CD1c-positive myeloid dendritic cell (primary cell): ENCODE data around the gene NKAIN4.

Experiments
- DNase-seq: peaks from one replicate; pipeline ENCODE4 v3.0.0-alpha.2; 2016; ENCODE audit errors: extremely low spot score

Gene NKAIN4

GRCh38 chr20:63288581-63289251 lies 34.5 kb upstream of the NKAIN4 start:
- DNase-seq, result no peak

- no peak for DNase-seq
Measured at GRCh38 chr20:63287697-63288580, 33.7 kb upstream of the NKAIN4 start.

DNA sequence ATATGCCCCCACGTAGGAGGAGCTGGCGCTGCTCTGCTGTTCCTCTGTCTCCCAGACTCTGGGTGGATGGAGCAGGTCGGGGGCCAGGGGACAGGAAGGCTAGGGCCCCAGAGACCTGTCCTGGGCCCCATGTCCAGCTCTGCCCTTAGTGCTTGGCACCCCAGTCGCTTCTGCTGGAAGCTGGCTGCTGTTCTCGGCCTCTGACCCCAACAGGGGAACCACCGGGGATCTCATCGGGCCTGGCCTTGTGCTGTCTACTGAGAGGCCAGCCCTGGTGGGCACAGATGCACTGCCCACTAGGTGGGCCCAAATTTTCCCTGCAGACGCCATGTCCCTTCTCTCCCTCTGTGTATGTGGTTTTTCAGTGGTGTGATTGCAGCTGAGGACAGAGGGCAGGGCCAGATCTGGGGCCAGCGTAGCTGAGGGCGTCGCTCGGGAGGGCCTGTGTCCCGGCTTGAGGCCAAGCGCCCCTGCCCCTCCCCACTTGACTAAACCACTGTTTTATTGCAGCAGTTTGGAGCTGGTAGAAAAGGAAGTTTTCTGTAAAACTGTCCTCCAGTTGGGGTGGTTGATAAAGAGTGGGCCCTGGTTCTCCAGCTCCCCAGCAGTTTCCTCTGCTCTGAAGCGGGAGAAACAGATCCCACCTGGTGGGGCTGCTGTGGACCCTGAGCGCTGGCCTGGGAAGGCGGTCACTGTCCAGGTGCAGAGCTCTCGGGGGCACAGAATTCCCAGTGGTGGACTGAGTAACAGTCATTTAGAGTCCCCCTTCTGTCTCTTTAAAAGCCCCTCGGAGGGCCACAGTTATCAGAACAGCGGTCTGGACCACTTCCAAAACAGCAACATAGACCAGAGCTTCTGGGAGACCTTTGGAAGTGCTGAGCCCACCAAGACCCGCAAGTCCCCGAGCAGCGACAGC lies 32.8 kb upstream of the NKAIN4 start:
- no peak for DNase-seq

GRCh38 chr20:63285636-63286615 lies 31.7 kb upstream of the NKAIN4 start:
- DNase-seq, result no peak

- no peak for DNase-seq
Measured at GRCh38 chr20:63284981-63285524, 30.8 kb upstream of the NKAIN4 start.

- peak; percentile 8 for DNase-seq
Measured at GRCh38 chr20:63284544-63284949, 30.3 kb upstream of the NKAIN4 start.

DNA sequence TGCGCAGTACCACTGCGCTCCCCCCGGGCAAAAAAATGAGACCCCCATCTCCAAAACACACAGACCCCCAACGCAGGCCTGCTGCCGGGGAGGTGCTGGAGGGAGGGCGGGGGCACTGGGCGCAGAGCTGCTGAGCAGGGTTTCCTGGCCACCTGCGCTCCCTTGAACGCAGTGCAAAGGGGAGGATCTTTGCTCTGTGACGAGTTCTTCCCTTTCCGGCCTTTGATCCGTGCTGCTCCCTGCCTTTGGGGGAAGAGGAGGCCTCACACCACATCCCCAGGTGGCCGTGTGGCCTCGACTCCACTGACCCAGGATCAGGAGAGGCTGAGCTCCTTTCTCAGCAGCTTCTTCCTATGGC lies 29.8 kb upstream of the NKAIN4 start:
- no peak for DNase-seq

DNA sequence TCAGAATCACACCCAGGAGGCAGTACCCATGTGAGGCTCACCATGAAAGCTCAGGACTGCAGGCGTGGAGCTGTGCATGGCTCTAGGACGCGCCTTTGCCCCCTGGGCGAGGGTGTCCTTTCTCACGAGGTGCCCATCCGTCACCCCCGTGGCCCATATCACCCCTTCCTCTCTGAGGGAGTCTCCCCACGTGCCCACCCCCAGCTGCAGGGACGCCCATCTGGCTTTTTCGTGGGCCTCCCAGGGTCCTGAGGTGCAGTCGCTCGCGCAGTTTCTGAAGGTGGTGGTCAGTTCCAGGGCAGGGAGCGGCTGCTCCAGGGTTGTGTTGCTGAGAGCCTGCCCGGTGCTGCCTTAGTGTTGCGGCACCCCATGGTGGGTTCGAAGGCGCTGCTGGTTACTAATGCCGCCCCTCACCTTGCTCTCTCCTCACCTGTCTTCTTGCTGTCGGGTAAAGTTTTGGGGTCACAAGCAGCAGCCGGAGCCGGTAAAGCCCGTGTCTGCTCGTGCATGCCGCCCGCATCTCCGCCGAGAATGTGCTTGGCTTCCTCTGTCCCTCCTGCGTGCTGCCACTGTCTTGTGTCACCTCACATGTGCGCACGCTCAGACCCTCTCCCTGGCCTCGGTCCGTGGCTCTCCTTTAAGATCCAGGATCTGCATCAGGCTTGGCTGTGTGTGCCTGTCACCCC lies 29.3 kb upstream of the NKAIN4 start:
- no peak for DNase-seq

DNA sequence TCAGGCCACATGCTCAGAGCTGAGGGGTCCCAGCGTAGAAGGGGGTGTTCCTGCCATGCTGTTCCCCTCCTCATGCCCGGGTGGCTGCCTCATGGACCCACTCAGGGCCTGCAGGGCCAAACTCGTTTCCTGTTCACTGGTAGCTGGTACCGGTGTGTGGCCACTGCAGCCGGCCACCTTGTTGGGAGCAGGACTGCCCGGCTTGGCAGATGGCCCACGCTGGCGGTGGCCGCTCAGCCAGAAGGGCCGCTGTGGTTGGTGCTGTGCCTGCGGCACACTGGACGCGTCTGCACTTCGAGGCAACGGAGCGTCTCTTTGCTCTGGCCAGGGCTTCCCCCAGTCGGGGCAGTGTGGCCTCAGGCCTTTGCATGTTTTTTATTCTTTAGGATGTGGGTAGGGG lies 28.7 kb upstream of the NKAIN4 start:
- no peak for DNase-seq

DNA sequence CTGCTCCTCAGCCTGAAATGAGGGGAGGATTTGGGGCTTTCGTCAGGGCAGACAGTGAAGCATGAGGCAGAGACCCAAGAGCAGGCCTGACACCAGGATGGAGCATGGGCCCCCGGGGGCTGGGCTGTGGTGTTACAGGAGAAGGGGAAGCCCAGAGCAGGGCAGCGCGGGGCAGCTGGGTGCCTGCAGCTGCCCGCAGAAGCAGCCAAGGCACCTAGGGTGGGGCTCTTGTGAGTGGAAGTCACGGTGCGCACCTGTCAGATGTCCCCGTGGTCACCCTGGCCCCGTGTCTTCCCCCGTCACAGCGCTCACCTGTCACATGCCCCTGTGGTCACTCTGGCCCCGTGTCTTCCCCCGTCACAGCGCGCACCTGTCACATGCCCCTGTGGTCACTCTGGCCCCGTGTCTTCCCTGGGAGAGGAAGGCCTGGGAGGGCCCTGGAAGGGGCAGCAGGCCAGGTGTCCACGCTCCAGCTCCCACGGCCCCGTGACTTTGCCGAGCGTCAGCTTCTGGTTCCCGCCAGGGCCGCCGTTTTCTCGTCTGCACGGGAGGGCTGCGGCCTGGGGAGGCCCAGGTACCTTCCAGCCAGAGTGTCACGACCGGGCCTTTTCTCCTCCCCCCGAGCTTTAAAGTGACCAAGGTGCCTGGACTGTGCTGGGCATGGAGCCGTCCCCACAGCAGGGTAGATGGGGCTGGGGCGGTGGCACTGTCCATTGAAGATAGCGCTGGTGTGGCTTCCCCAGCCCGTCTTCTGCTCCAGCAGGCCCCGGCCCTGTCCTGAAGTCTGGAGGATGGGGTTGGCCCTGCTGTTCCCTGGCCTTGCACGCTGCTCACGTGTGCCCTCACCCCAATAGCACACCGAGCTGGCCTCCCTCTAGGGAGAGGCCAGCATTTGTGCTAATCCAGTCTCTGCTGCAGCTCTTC lies 27.7 kb upstream of the NKAIN4 start:
- no peak for DNase-seq

DNA sequence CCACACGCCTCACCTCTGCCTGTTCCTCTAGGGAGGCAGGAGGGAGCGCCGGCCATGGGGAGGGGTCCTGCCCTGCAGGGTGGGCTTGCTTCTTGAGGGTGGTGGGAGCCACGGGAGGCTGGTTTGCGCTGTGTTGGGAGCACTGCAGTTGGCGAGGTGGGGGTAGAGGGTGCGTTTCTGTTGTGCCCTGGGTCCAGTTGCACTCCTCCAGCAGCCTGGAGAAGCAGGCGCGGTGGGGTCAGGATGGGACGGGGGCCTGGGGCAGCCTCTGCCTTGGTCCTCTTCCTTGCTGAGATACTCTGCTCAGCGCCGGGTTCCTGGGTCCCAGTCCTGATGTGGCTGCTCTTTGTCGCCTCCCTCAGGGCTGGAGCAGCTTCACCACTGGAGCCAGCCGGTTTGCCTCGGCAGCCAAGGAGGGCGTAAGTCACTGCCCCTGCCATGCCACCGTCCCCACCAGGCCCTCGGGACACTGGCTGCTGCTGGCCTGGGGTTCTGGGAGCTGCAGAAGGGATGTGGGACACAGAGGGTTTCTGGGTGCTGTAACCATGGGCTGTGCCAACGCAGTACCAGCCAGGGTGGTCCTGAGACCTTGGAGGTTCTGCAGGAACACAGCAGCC lies 26.8 kb upstream of the NKAIN4 start:
- DNase-seq, result no peak

GRCh38 chr20:63280371-63280770 lies 26.1 kb upstream of the NKAIN4 start:
- DNase-seq, result no peak

GRCh38 chr20:63279931-63280330 lies 25.7 kb upstream of the NKAIN4 start:
- no peak for DNase-seq

- DNase-seq, result no peak
Measured at GRCh38 chr20:63278661-63279060, 24.4 kb upstream of the NKAIN4 start.

DNA sequence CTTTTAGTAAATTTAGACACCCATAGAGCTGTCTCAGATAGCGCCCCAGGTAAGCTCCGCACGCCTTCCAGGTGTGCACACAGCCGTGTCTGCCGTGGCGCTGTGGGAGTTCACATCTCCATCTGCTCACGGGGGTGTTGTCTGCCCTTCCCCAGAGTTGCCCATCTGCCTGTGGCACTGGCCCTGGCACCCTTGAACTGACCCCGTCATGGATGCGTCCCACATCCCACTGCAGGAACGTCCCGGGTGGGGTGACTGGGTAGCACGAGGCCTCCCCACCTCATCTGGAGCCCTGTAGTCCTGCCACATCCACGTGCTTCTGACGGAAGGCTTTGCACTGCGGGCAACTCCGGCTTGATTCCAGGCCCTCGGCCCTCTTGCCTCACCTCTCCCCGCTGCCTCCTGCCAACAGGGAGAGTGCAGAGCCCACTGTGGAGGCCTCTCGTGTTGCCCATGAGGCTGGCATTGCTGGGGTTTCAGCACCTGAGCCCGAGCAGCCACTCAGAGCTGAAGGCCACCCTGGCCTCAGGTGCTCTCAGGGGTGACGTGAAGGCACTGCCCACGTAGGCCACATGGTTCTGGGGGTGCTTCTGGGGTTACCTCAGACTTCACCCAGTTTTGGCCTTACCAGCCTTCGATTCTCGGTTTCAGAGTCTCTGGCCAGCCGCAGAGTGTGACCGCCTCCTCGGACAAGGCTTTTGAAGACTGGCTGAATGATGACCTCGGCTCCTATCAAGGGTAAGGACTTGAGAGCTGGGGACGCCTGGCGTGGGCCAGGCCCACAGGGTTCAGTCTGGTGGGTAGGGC lies 23.4 kb upstream of the NKAIN4 start:
- DNase-seq, result no peak

DNA sequence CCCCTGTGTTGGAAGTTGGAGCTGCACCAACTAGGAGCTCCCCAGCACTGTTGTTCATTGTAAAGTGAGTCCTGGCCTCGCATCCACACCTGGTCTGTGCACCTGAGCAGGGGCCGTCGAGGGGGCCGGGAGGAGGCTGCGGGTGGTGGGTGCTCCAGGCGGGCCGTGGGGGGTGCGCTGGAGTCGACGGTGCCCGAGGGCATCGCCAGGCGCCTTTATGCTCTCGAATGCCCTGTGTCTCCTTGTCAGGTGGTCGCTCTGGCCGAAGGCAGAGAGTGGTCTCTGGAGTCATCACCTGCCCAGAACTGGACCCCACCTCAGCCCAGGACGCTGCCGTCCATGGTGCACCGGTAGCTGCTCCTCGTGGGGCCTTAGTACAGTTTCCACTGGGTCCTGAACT lies 22.7 kb upstream of the NKAIN4 start:
- DNase-seq, result no peak

GRCh38 chr20:63275825-63276224 lies 21.6 kb upstream of the NKAIN4 start:
- no peak for DNase-seq
